GM18498 (cell line): ENCODE measurements around the gene SYCN.

ENCODE experiments used
- ATAC-seq: cut with Tn5 transposase; IDR thresholded peaks from one replicate; pipeline ENCODE4 v1.9.1; 2021; ENCODE audit warnings: mild to moderate bottlenecking, moderate library complexity; ENCODE audit not compliant: unreplicated experiment

Gene SYCN

GRCh38 chr19:39172700-39173501 is 31.2 kb downstream of the SYCN start:
- ATAC-seq = no peak

- ATAC-seq = no peak
Measured at GRCh38 chr19:39171479-39172465, 32.3 kb downstream of the SYCN start.

DNA sequence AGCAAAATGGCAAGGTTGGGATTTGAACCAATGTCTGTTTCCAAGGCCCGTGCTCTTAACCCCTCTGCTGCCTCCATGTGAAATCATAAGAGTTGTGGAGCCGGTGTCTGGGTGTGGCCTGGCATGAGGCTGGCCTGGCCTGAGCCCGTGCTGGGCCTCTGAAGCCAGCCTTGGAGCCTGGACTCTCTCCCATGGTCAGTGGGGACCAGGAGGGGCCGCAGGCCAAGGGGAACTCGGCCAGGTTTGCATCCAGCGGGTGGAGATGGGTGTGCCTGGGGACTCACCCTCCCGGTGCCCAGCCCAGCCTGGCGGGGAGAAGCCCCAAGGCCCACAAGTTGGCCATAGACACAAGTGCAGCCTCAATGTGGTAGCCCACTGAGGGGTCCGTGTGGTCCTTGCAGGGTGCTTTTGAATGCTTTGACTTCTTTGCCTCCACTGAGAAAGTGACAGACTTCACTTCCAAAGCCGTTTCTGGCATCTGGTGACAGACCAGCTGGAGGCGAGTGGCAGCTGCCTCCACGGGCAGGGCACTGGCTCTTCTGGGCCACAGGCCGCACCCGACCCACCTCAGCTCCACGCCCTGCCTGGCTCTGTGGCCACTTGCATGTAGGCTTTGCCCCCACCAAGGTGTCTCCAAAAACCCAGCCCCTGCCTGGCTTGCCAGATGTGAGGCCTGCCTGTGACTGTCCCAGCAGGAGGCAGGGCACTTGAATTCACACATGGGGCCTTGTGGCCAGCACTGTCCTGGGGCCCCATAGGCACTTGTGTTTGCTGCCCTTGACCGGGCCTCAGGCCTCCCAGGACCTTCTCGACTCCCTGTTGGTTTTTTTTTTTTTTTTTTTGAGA is 33.5 kb downstream of the SYCN start:
- ATAC-seq = no peak

DNA sequence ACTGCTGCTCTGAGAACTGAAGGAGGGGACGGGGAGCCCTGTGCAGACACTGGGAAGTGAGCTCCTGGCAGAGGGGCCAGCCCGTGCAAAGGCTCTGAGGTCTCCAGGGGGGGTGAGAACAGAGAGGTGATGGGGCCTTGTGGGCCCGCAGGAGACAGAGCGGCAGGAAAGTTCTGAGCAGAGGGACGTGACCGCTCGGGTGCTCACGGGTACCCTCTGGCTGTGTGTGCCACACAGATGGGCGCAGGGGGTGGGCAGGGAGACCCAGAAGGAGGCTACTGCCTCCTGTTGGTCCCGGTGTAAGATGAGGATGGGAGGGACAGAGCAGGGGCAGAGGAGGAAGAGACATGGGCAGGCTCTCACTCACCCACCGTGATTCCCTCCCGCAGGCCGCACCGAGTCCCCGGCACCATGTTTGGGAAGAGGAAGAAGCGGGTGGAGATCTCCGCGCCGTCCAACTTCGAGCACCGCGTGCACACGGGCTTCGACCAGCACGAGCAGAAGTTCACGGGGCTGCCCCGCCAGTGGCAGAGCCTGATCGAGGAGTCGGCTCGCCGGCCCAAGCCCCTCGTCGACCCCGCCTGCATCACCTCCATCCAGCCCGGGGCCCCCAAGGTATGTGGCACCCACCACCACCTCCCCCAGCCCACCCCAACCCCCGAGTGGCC is 34.8 kb downstream of the SYCN start:
- no peak for ATAC-seq

DNA sequence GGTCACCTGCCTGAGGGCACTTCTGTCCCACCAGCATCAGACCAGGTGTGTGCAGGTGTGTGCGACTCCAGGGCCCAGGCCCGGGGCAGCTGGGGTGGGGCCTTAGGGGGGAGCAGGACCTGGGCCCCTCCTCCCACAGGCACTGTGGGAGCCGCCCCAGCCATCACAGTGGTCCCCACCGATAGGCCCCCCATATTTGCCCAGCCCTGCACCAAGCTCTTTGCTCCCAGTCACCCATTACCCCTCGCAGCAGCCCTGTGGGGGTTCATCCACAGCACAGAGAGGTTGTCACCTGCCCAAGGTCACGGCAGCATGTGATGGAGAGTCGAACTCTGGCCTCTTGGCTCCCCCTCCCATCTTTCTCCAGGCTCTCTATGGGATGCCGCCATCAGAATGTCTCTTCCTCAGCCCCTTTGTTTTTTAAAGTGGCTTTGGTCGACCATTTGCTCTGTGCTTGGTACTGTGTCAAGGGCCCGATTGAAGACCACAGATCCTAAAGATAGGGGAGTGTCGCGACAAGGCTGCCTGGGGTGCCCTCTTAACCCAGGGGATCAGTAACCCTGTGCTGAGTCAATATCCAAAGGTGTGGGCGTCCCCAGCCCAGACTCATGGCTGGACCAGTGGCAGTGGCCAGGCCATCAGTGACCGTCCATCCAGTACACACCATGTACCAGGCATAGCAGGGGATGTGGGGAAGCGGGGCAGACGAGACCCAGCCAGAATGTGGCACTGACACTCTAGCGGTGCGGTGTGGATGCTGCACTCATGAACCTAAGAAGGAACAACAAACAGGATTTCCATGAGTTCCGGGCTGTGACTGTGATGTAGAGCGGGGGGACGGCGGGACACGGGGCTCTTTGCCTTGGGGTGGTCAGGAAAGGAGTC is 35.6 kb downstream of the SYCN start:
- ATAC-seq = no peak

DNA sequence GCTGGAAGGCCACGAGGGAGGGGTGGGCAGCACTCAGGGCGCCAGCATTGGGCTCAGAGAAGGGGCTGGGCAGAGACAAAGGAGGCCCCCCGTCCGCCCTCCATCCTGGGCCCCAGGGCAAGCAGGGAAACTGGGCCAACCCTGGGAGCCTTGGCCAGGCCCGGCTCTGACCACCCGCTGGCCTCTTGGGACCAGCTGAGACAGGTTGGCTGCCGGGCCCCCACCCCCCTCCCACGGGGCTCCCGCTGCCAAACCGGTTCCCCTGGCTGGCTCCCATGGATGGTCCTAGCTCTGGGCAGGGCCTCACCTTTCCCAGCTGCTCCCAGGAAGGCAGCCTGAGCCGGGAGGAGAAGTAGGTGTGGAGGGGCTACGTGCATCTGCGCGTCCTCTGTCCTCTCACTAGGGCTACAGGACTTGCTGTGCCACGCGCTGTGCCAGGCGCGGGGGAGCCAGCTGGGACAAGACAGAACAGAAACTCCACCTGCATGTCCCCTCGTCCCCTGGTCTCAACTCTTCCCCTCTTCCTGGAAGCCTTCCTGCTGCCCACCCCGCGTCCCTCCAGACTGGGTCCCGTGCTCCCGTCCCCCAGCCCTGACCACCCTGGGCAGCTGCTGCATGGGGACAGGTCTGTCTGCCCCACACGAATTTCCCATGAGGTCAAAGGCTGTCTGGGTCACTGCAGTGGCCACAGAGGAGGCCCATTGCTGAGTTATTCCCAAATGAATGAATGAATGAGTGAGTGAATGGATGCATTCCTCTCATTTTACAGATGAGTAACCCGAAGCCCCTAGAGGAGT is 36.4 kb downstream of the SYCN start:
- no peak for ATAC-seq

DNA sequence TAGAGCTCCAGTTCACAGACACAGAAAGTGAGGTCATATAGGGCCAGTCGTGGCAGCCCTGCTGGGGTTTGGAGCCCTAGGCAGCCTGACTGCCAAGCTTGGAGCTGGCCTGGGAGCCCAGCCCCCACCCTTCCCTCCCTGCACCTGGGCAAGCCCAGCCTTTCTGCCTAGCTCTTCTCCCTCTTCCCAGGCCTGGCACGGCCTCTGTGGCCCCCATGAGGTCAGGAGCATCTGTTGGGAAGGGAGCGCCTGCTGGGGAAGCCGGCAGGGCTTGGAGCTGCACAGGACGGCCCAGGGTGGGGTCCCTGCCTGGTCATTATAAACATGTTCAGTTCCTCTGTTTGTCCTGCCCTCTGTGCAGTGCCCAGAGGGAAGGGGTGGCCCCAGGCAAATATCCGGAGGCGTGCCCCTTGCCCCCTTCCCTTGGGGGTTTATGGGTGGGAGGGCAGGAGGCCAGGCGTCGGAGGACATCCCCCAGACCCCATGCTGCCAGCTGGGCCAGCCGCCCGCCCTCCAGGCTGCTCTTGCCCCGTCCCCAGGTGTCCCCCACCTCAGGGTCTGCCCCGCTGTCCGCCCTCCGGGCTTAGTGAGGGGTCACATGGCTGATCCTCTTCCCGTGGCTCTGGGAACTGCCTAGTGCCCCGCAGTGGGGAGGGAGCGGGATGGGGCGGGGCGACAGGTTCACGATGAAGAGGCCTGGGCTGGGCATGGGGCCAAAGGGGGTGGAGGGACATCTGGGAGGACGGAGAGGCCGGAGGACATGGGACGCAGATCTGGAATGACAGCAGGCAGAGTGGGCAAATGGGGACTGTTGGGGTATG is 37.3 kb downstream of the SYCN start:
- no peak for ATAC-seq

DNA sequence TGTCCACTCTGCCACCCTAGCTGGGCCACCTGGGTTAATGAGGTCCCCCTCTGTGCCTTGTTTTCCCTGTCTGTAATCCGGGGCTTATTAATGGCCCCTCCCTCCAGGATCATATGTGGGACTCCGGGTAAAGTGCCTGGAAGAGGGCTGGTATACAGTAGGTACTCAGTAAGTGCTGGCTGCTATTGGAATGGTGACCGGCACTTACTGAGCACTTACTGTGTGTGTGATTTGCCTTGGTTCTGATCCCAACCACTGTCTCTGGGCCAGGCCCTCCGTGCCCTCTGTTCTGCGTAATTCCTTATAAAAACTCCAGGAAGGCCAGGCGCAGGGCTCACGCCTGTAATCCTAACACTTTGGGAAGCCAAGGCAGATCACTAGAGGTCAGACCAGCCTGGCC is 38.2 kb downstream of the SYCN start:
- no peak for ATAC-seq

DNA sequence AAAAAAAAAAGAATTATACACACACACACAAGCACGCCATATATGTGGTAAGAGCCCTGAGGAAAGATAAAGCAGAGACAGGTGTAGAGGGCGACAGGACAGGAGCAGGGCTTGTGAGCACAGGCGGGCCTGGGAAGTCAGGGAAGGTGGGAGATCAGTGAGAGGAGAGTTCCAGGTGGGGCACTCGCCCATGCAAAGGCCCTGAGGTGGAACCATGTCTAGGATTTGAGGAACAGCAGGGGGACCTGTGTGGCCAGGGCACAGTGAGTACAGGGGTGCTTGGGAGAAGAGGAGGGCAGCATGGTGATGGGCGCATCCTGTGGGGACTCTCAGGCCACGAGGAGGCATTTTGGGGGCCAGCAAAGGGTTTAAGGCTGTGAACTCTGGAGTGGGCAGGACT is 39.8 kb downstream of the SYCN start:
- ATAC-seq = no peak

- ATAC-seq = no peak
Measured at GRCh38 chr19:39163621-39164020, 40.4 kb downstream of the SYCN start.

DNA sequence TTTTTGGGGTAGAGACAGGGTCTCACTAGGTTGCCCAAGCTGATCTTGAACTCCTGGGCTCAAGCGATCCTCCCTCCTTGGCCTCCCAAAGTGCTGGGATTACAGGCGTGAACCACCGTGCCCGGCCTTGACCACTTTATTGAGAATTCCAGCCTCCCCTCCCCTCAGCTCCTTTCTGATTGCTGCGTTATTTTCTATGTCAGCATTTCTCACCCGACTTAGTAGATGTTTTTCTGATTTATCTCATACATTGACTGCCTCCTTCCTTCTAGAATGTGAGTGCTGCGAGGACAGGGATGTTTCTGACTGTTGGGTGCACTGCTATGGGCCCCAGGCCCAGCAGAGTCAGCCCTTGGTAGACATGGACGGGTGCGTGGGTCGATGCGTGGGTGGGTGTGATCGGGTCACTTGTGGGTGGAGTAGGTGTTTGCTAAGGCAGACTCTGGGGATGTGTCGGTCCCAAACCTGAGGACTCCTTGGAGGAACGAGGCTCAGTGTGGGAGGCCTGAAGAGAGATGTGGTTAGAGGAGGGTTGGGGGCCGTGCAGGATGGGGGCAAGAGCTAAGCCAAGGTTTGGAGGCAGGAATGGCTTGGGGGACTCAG is 41.5 kb downstream of the SYCN start:
- no peak for ATAC-seq

- no peak for ATAC-seq
Measured at GRCh38 chr19:39160889-39161672, 43.0 kb downstream of the SYCN start.

DNA sequence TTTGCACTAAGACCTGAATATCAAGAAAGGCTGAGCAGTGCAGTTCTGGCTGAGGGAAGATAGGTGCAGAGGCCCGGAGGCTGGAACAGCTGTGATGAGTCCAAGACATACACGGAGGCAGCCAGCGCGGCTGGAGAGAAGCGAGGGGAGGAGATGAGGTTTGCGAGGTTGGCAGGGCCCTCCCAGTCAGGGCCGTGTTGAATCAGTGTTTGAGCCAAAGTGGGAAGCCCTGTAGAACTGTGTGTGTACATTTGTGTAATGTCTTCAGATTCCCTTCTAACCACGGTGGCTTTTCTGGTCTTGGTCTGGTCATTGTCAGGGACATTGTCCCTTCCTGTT is 43.6 kb downstream of the SYCN start:
- ATAC-seq = no peak

GRCh38 chr19:39158646-39159260 is 45.3 kb downstream of the SYCN start:
- no peak for ATAC-seq

DNA sequence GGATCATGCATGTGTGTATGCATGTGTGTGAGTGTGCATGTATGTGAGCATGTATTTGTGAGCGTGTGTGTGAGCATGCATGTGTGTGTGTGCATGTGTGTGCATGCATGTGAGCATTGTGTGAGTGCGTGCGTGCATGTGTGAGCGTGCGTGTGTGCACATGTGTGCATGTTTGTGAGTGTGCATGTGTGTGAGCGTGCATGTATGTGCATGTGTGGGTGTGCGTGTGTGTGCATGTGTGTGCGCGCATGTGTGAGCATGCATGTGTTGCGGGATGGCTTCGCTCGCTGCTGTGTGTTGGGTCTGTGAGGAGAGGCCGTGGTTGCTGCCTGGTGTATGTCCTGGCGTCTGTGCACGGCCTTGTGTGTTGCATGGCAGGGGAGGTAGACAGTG is 46.1 kb downstream of the SYCN start:
- no peak for ATAC-seq

DNA sequence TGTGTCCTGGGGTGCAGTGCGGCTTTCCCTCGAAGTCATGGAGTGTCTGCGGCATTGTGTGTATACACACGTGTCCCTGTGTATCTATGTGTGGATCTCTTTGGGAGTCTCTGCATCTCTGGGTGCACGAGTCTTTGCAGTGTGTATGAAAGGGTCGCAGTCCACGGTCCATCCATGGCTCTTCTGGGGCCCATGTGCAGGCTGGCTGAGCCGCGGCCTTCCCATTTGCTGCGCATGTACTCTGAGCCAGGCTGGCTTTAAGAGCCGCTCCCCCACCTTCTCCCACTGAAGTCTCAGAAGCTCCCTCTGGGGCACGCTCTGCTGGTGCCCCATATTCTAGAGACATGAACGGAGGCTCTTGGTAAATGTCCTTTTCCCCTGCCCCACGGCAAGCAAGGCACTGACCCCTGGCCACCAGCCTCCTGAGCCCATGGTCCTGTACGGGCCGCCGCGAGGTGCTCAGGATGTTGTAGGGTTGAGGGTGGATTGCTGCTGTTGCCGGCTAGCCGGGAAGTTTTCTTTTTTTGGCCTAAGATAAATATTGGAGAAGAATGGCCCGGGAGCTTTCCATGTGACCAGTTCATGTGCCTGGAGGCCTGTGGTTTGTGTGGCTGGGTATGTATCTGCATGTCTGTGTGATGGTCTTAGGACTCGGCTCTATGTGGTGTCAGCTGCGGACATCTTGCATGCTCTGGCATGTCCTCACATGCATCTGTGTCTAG is 46.6 kb downstream of the SYCN start:
- ATAC-seq = no peak
